ENCODE data around the gene AEN.

- TF ChIP-seq CTCF (IDR thresholded peaks at IDR 0.05; ENCODE audit: extremely low read depth in 1 of 2, insufficient read depth in 1 of 2, low read depth in 1 of 2, low read length in 2 of 2) (no peak), JUN (IDR thresholded peaks at IDR 0.05; ENCODE audit: borderline replicate concordance, insufficient read depth, insufficient read length, low read depth) (no peak), POLR2A (IDR thresholded peaks at IDR 0.05; ENCODE audit: low read depth, low read length) (no peak), MAX (IDR thresholded peaks at IDR 0.05; ENCODE audit: insufficient read depth, insufficient read length) (no peak), EZH2 (IDR thresholded peaks at IDR 0.05; ENCODE audit: borderline replicate concordance, low read depth, low read length, severe bottlenecking) (no peak)
Observed at GRCh38 chr15:88649753-88650551, 28.8 kb downstream of the AEN start.
